CD4-positive, CD25-positive, alpha-beta regulatory T cell (primary cell): Measurements from ENCODE around the gene CCDC43. TPM values are rescaled to one million over a fixed set of nuclear protein-coding genes. Genes with fewer than 3 reads are reported as not detected.

ENCODE experiments used
- ATAC-seq, 2 donors: fragments of 150-1000 bp; cut with Tn5 transposase; one replicate each; pipeline ENCODE4 v1.10.0; 2021; ENCODE audit warnings: low read depth in 2 of 2, moderate number of reproducible peaks in 2 of 2, moderate library complexity in 1 of 2
- DNase-seq, 3 donors: peaks; one replicate each; pipeline versions ENCODE4 v3.0.0 to v3.0.0-alpha.2; 2012 to 2022; ENCODE audit warnings: mixed read lengths in 1 of 3
- H3K27ac ChIP-seq: one replicate; pipeline ENCODE4 v1.7.0; 2013; ENCODE audit warnings: mild to moderate bottlenecking, low read length; ENCODE audit not compliant: insufficient read depth, poor library complexity, severe bottlenecking
- H3K27me3 ChIP-seq: one replicate; pipeline ENCODE4 v1.7.0; 2013; ENCODE audit warnings: low read length; ENCODE audit not compliant: control insufficient read depth, insufficient read depth
- H3K36me3 ChIP-seq: one replicate; pipeline ENCODE4 v1.7.0; 2013; ENCODE audit warnings: mild to moderate bottlenecking, low read length, moderate library complexity; ENCODE audit not compliant: control insufficient read depth, insufficient read depth
- H3K4me1 ChIP-seq: 2 replicates; pipeline ENCODE4 v1.7.0; 2013; ENCODE audit warnings: mild to moderate bottlenecking, low read length; ENCODE audit not compliant: insufficient read depth, control insufficient read depth, poor library complexity, severe bottlenecking
- H3K4me3 ChIP-seq: one replicate; pipeline ENCODE4 v1.7.0; 2013; ENCODE audit warnings: low read depth, mild to moderate bottlenecking, low read length, moderate library complexity
- H3K9me3 ChIP-seq, 2 experiments: 1 replicate in 1 of 2; 2 replicates in 1 of 2; pipeline ENCODE4 v1.7.0; 2013; ENCODE audit warnings: low read length in 2 of 2, mild to moderate bottlenecking in 1 of 2, moderate library complexity in 1 of 2; ENCODE audit not compliant: control insufficient read depth in 2 of 2
- H3K27ac Mint-ChIP-seq, 3 donors: one replicate each; pipeline ENCODE4 v1.8.0; 2020 to 2022; ENCODE audit warnings: mild to moderate bottlenecking in 3 of 3, mixed read lengths in 3 of 3, moderate library complexity in 2 of 3
- H3K27me3 Mint-ChIP-seq: one replicate; pipeline ENCODE4 v1.8.0; 2022; ENCODE audit warnings: mild to moderate bottlenecking, mixed read lengths
- H3K36me3 Mint-ChIP-seq: one replicate; pipeline ENCODE4 v1.8.0; 2020; ENCODE audit warnings: mixed read lengths
- H3K4me1 Mint-ChIP-seq, 4 donors: one replicate each; pipeline ENCODE4 v1.8.0; 2020 to 2022; ENCODE audit warnings: mixed read lengths in 4 of 4, mild to moderate bottlenecking in 1 of 4
- H3K4me3 Mint-ChIP-seq, 4 donors: one replicate each; pipeline ENCODE4 v1.8.0; 2020 to 2022; ENCODE audit warnings: mild to moderate bottlenecking in 4 of 4, mixed read lengths in 4 of 4, moderate library complexity in 3 of 4
- H3K9me3 Mint-ChIP-seq, 7 donors: one replicate each; pipeline ENCODE4 v1.8.0; 2020 to 2022; ENCODE audit warnings: mixed read lengths in 7 of 7, mild to moderate bottlenecking in 3 of 7, moderate library complexity in 2 of 7
- polyA plus RNA-seq, 4 donors: library from polyadenylated mRNA; unstranded; fragments of 300-500 nt; fragmentation: Illumina TruSeq; gene quantifications; one replicate each; pipeline ENCODE4 v1.2.3, GENCODE V29; 2021
- total RNA-seq: library from RNA; stranded (reverse); gene quantifications from one replicate; pipeline ENCODE4 v1.2.3, GENCODE V29; 2022

Gene CCDC43
- total and polyA plus RNA-seq, 5 donors from 2014 or later: 11.8 to 20.3 (median 14.8) TPM

- Histone ChIP-seq H3K27me3 (peaks cover 9% of the 10 kb centered on the region), H3K4me1 (no peaks in the 10 kb centered on the region), H3K36me3 (no peaks in the 10 kb centered on the region), H3K4me3 (no peak overlapping the region), H3K9me3 (no peaks in the 10 kb centered on the region), H3K27ac (no peak overlapping the region)
- Mint-ChIP-seq H3K27ac (no peak overlapping the region), H3K27me3 (peaks cover 37% of the 10 kb centered on the region), H3K36me3 (no peaks in the 10 kb centered on the region), H3K4me1 (no peaks in the 10 kb centered on the region), H3K4me3 (no peak overlapping the region), H3K9me3 (no peaks in the 10 kb centered on the region)
- ATAC-seq (no peak), DNase-seq (no peak)
Measured at GRCh38 chr17:44663095-44663494, 26.5 kb downstream of the CCDC43 start.

GRCh38 chr17:44661835-44662234, 27.7 kb downstream of the CCDC43 start:
- Histone ChIP-seq H3K9me3 (no peaks in the 10 kb centered on the region), H3K27ac (no peak overlapping the region), H3K4me1 (no peaks in the 10 kb centered on the region), H3K4me3 (no peak overlapping the region), H3K27me3 (peaks cover 6% of the 10 kb centered on the region), H3K36me3 (no peaks in the 10 kb centered on the region)
- Mint-ChIP-seq H3K36me3 (no peaks in the 10 kb centered on the region), H3K4me3 (no peak overlapping the region), H3K27me3 (peaks cover 40% of the 10 kb centered on the region), H3K9me3 (no peaks in the 10 kb centered on the region), H3K4me1 (peaks cover 0 to 4% (median 3%) of the 10 kb centered on the region in 4 donors), H3K27ac (no peak overlapping the region)
- no peak for DNase-seq
- ATAC-seq: no peak

- Mint-ChIP-seq H3K36me3 (no peaks in the 10 kb centered on the region), H3K9me3 (peaks cover 0 to 7% (median 0%) of the 10 kb centered on the region in 7 donors), H3K27ac (peak within 1 kb of the TSS in 1 of 3 donors; percentile 69), H3K4me1 (peaks cover 0 to 9% (median 3%) of the 10 kb centered on the region in 4 donors), H3K27me3 (peaks cover 53% of the 10 kb centered on the region), H3K4me3 (peak within 1 kb of the TSS; percentile 56 to 74 (median 64))
- H3K27me3 ChIP-seq: peaks cover 4% of the 10 kb centered on the region
- DNase-seq (peak in 2 of 3 donors; percentile 8 to 50), ATAC-seq (peak; percentile 37 to 47)
- no peak within 1 kb of the TSS for H3K27ac ChIP-seq
- H3K4me3 ChIP-seq: no peak within 1 kb of the TSS
- peaks cover 7% of the 10 kb centered on the region for H3K4me1 ChIP-seq
- no peaks in the 10 kb centered on the region for H3K36me3 ChIP-seq
- H3K9me3 ChIP-seq: no peaks in the 10 kb centered on the region
Measured at GRCh38 chr17:44655983-44656710, 33.4 kb downstream of the CCDC43 start, which contains the start of gene MEIOC. Gene MEIOC (plus strand): TSS chr17:44656468. CDS start chr17:44656614, 146 bp downstream.

GRCh38 chr17:44653954-44654353, 35.6 kb downstream of the CCDC43 start:
- peaks cover 0 to 9% (median 3%) of the 10 kb centered on the region in 4 donors for H3K4me1 Mint-ChIP-seq
- H3K27me3 Mint-ChIP-seq: peaks cover 60% of the 10 kb centered on the region

DNA sequence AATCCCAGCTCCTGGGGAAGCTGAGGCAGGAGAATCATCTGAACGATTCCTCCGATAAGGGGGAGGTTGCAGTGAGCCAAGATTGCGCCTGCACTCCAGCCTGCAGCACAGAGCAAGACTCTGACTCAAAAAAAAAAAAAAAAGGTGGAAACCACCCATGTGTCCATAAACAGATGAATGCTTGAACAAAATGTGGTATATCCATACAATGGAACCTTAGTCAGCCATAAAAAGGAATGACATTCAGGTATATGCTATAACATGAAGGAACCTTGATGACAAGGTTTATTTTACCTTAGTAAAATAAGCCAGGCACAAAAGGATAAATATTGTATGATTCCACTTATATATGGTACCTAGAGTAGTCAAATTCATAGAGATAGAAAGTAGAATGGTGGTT, 36.2 kb downstream of the CCDC43 start:
- H3K4me3 ChIP-seq: no peak overlapping the region
- H3K27me3 Mint-ChIP-seq: peaks cover 59% of the 10 kb centered on the region
- ATAC-seq: no peak
- H3K4me3 Mint-ChIP-seq: no peak overlapping the region
- H3K9me3 Mint-ChIP-seq: peaks cover 0 to 7% (median 0%) of the 10 kb centered on the region in 7 donors
- peaks cover 7% of the 10 kb centered on the region for H3K4me1 ChIP-seq
- H3K36me3 ChIP-seq: no peaks in the 10 kb centered on the region
- no peaks in the 10 kb centered on the region for H3K9me3 ChIP-seq
- H3K27ac ChIP-seq: no peak overlapping the region
- no peaks in the 10 kb centered on the region for H3K36me3 Mint-ChIP-seq
- peaks cover 7% of the 10 kb centered on the region for H3K27me3 ChIP-seq
- H3K27ac Mint-ChIP-seq: no peak overlapping the region
- H3K4me1 Mint-ChIP-seq: peaks cover 0 to 9% (median 3%) of the 10 kb centered on the region in 4 donors
- DNase-seq: no peak

More at GRCh38 chr17:44653954-44654353, 35.6 kb downstream of the CCDC43 start:
- Mint-ChIP-seq H3K4me3 (no peak overlapping the region), H3K36me3 (no peaks in the 10 kb centered on the region), H3K9me3 (peaks cover 0 to 7% (median 0%) of the 10 kb centered on the region in 7 donors), H3K27ac (no peak overlapping the region)
- Histone ChIP-seq H3K4me1 (peaks cover 7% of the 10 kb centered on the region), H3K9me3 (no peaks in the 10 kb centered on the region), H3K27ac (no peak overlapping the region), H3K27me3 (peaks cover 7% of the 10 kb centered on the region), H3K36me3 (no peaks in the 10 kb centered on the region), H3K4me3 (no peak overlapping the region)
- no peak for DNase-seq
- ATAC-seq: no peak

DNA sequence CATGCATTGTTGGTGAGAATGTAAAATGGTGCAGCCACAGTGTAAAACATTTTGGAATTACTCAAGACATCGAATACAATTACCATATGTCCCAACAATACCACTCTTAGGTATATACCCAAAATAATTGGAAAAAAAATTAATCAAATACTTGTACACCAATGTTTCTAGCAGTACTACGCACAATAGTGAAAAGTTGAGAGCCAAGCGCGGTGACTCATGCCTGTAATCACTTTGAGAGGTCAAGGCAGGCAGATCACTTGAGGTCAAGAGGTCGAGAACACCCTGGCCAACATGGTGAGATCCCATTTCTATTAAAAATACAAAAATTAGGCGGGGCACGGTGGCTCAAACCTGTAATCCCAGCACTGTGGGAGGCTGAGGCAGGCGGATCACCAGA, 36.8 kb downstream of the CCDC43 start:
- H3K9me3 Mint-ChIP-seq: peaks cover 0 to 7% (median 0%) of the 10 kb centered on the region in 7 donors
- no peak overlapping the region for H3K27ac ChIP-seq
- H3K27ac Mint-ChIP-seq: no peak overlapping the region
- no peaks in the 10 kb centered on the region for H3K36me3 Mint-ChIP-seq
- peaks cover 7% of the 10 kb centered on the region for H3K4me1 ChIP-seq
- H3K4me3 Mint-ChIP-seq: no peak overlapping the region
- DNase-seq (no peak), ATAC-seq (no peak)
- H3K36me3 ChIP-seq: no peaks in the 10 kb centered on the region
- peaks cover 59% of the 10 kb centered on the region for H3K27me3 Mint-ChIP-seq
- H3K4me1 Mint-ChIP-seq: peaks cover 0 to 9% (median 3%) of the 10 kb centered on the region in 4 donors
- H3K9me3 ChIP-seq: no peaks in the 10 kb centered on the region
- H3K27me3 ChIP-seq: peaks cover 8% of the 10 kb centered on the region
- H3K4me3 ChIP-seq: no peak overlapping the region

- H3K4me3 Mint-ChIP-seq: no peak overlapping the region
- peaks cover 54% of the 10 kb centered on the region for H3K27me3 Mint-ChIP-seq
- H3K9me3 ChIP-seq: no peaks in the 10 kb centered on the region
Measured at GRCh38 chr17:44651228-44651627, 38.3 kb downstream of the CCDC43 start.

DNA sequence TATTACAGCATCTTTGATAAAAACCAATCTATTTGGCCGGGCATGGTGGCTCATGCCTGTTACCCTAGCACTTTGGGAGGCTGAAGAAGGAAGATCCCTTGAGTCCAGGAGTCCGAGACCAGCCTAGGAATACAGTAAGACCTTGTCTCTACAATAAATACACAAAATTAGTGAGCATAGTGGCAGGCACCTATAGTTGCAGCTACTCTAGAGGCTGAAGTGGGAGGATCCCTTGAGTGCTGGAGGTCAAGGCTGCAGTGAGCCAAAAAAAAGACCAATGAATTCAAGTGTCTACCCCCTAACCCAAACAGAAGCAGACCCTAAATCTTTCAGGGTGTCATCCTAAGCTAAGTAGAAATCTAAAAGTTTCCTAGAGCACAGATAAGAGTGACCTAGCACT, 40.6 kb downstream of the CCDC43 start:
- Histone ChIP-seq H3K9me3 (no peaks in the 10 kb centered on the region), H3K4me1 (no peaks in the 10 kb centered on the region), H3K27ac (no peak overlapping the region), H3K36me3 (no peaks in the 10 kb centered on the region), H3K27me3 (peaks cover 8% of the 10 kb centered on the region), H3K4me3 (no peak overlapping the region)
- no peaks in the 10 kb centered on the region for H3K36me3 Mint-ChIP-seq
- H3K4me1 Mint-ChIP-seq: no peaks in the 10 kb centered on the region
- no peak overlapping the region for H3K27ac Mint-ChIP-seq
- no peak for ATAC-seq
- peaks cover 0 to 2% (median 0%) of the 10 kb centered on the region in 7 donors for H3K9me3 Mint-ChIP-seq
- peaks cover 50% of the 10 kb centered on the region for H3K27me3 Mint-ChIP-seq
- no peak for DNase-seq
- no peak overlapping the region for H3K4me3 Mint-ChIP-seq

More at GRCh38 chr17:44651228-44651627, 38.3 kb downstream of the CCDC43 start:
- Histone ChIP-seq H3K4me3 (no peak overlapping the region), H3K36me3 (no peaks in the 10 kb centered on the region), H3K27ac (no peak overlapping the region), H3K27me3 (peaks cover 9% of the 10 kb centered on the region), H3K4me1 (peaks cover 5% of the 10 kb centered on the region)
- H3K4me1 Mint-ChIP-seq: peaks cover 0 to 6% (median 0%) of the 10 kb centered on the region in 4 donors
- no peaks in the 10 kb centered on the region for H3K36me3 Mint-ChIP-seq
- no peak overlapping the region for H3K27ac Mint-ChIP-seq
- no peak for ATAC-seq
- H3K9me3 Mint-ChIP-seq: peaks cover 0 to 7% (median 0%) of the 10 kb centered on the region in 7 donors
- DNase-seq: no peak
